Stimulated activated CD4-positive, alpha-beta T cell treated with anti-CD3 and anti-CD28 coated beads, TNF-alpha, amount 100 ng/mL, for 48 hours (primary cell): ENCODE results near the gene CRAT.

Source experiments
- DNase-seq, 3 donors: peaks; one replicate each; pipeline ENCODE4 v3.0.0-alpha.2; 2020; ENCODE audit warnings: low read depth in 3 of 3

The CRAT gene

GRCh38 chr9:129111528-129112151 is 1.0 kb upstream of the CRAT start:
- no peak for DNase-seq

DNA sequence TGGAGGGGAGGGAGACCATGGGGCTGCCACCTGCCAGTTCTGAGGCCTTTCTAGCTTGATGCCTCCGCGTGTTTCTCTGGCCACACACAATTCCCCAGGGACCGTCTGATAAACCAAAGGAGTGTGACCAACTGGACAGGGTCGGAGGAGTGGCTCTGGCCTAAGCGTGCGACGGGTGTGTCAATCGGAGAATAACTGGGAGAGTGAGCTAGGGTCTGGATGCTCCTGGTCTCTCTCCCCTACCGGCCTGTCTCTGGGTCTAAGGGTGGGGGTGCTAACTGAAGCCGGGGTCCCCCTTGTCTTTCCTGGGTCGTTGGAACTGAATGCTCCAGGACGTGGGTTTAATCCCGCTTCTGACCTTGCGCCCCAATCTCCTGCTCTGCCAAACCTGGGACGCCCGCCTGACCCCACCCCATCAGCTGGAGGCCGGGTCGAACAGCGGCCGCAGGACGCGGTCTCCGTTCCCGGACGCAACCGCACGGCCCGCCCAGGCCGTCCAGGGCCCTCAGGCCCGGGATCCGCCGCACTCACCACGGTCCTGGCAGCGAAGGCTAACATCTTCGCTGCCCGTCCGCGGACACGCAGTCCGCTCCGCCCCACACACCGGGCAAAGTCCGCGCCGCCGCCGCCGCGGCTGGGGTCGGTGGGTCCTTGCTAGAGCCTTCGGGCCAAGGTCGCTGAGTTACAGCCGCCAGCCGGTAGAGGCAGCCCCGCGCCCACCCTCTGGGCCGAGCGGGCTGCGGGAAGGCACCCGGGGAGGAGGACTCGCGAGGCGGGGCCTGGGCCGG is 447 bp downstream of the CRAT start:
- DNase-seq, result no peak

DNA sequence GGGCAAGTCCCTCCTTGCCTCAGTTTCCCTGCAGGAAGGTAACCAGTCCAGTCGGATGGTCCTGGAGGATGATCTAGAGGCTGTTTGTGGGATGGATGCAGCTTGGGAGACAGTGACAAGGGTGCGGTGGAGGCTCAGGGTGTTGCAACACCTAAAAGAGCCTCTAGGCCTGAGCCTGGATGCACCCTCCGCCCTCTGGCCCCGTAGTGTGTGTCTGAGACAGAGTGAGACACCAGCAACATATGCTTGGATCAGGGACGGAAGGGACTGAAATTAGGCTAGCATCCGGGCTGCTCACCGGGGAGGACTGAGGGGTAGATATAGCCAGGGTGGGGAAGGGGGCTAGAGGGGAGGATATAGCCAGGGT is 1.1 kb downstream of the CRAT start:
- DNase-seq, result no peak

DNA sequence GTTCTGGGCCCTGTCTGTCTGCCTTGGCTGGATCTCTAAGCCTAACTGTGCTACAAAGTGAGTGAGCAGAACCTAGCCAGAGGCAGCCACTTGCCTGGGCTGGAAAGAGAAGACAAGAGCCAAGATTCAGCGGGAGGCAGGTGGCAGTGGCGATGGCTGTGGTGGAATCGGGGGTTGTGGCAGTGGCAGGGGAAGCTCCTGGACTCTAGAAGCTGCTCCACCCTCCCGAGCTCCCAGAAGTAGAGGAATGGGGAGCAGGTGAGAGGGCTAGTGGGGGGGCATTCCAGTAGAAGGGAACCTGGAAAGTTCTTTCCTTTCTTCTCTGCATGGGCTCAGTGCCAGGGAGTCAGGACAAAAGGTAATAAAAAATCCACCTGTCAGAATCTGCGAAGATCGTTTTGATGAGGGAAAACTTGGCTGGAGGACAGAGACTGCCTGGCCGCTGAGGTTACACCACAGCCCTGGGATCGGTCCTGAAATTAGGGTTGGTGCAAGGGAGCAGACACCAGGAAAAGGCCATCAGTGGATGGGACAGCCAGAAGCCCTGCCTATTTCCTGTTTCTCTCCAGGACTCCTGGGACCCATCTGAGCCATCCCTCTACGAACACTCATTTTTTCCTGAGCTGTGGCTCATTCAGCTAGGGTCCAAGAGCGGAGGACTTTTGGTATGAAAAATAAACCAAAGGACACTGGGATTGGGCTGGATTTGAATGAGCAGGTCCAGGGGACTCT is 1.6 kb downstream of the CRAT start:
- no peak for DNase-seq

GRCh38 chr9:129108083-129108804 is 2.3 kb downstream of the CRAT start:
- DNase-seq, result no peak

DNA sequence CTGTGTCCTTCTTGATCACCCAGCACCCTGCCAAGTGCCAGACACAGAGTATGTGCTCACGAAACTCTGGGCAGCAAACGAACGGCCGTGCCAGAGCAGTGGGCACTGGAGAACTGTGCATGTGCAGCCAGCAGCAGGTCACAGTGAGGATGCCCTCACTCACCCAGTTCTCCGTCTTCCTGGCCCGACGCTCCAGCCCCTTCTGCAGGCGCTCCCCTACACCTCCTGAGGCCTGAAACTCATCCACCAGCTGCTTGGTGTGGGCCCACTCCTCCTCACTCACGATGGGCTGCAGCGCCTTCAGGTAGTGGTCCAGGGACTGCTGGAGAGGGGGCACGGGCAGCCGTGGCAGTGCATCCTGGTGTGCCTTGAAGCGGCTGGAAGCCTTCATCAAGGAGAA is 2.9 kb downstream of the CRAT start:
- no peak for DNase-seq

DNA sequence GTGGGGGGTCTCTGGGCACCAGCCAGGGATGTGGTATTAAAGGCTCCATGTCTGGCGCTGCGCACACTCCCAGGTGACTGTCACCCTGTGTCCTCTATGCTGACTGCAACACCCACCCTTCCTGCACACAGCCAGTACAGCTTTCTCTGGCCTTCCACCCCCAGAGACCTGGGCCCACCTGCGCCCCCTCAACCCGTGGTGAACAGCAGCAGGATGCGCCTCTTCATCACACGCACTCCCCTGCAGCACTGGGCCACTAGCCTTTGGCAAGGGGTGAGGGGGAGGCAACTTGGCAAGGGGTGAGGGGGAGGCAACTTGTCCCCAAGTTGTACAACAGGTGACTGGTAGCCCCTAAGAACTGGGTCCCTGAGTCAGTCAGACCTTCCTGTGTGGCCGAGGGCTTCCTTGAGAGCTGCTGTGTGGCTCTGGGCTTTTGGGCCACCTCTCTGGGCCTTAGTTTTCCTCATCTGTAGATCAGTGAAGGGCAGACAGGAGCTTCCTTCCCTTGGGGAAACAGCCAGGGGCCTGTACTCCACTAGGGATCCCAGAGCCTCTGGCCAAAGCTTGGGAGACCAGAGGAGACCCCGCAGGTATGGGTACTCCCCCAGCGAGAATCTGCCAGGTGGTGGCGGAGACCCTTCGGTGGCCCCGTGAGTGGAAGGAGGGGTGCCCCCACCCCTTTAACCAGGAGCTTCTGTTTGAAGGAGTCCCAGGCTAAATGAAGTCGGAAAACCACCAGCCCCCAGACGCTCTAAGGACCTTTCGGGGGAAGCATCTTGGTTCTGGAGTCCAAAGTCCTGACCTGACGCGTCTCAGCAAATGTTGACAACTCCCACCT is 4.5 kb downstream of the CRAT start:
- no peak for DNase-seq

DNA sequence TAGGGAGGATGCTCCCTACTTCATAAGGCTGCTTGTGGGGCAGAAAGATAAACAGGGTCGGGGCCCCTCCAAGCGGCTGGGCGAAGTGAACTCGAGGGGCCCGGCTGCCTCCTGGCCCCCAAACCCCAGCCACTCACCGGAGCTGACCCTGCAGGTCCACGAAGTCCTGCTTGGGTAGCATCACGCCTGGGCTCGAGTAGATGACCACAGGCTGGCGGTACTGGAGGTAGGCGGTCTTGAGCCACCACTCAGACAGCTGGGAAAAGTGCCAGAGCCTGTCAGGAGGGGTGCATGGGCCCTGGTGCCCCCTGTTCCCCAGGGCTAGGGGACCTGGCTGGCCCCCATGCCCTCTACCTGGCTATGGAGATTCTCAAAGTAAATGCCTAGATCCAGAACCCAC is 6.5 kb downstream of the CRAT start:
- DNase-seq, result no peak

- DNase-seq, result no peak
Measured at GRCh38 chr9:129103595-129103965, 7.0 kb downstream of the CRAT start.

DNA sequence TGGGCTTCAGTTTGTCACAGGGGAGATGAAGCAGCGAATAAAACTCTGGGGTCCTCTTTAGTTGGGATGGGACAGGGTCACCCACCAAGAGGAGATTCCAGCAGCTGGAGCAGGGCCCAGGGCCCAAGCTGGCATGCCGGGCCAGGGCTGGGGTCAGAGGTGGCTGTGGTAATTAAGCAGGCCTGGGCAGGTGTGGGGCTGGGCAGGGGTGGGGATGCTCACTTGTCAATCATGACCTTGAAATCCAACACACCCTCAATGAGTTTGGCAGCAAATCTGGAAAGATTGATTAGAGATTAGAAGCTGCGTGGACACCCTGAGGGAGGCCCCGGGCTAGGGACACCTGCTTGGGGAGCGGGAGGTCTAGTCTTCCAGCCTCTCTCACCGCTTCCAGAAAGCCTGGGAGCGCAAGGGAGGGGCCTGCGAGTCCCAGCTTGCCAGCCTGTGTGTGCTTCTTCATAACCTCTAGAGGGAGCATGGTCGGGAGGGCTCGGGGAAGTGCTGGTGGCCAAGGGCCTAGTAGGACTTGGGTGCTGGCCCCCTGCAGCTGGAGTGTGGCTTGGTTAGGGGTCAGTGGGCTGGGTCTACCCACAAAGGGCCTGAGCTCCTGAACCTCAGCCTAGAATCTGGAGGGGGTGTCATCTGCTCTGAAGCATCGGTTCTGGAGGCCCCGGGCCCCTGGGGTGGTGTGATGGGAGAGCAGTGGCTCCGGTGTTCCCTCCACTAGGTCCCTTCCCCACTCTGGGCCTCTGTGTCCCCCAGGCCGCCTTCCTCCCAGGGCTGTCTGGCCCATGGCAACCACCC is 7.6 kb downstream of the CRAT start:
- no peak for DNase-seq

DNA sequence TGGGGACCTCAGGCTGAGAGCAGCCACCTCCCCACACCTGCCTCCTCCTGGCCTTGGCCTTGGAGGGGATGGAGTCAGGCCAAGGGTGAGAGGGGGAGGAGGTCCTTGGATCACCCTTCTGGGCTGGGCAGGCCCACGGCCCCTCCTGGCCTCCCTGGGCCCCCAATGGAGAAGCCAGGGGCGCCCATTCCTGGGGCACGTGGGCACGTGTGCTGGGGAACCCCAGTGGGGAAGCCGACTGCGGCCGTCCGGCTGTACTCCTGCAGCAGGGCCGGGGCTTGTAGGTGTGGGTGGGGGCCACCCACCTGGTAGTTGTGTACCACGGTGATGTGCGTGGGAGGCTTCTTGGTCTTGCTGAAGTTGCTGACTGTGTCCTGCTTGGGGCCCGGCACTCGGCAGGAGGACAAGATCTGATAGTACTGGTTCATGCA is 8.5 kb downstream of the CRAT start:
- no peak for DNase-seq

- no peak for DNase-seq
Measured at GRCh38 chr9:129101279-129101678, 9.3 kb downstream of the CRAT start.

DNA sequence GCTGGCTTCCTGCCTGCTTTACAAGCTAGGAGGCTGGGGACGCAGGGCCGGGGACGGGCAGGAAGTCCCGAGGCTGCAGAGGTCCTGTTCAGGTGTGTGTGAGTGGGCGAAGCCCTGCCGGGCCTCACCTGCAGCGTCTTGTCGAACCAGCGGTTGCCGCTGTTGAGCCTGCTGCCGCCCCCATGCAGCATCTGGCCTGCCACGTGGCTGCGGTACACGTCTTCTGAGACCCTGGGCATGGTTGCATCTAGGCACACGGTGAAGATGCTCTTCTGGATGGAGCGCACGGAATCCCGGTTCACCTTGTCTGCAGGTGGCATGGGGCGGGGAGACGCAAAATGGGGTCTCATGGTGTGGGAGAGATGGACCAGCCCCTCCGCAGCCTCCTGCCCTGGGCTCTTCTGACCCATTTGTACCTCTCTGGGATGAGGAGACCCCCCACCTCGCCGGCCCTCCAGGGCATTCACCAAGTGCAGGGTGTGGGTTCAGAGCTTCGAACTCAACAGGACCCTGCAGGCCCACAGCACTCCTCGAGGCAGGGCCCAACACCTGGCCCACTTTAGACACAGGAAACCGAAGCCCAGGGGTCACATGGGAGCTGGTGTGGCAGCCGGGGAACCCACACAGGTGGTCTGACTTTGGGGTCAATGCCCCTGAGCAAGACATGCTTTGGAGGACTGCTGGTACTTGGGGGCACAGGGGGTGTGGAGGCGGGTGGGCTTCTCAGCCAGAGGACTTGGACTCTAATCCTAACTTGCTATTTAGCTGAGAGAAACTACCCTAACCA is 10.0 kb downstream of the CRAT start:
- DNase-seq, result no peak

DNA sequence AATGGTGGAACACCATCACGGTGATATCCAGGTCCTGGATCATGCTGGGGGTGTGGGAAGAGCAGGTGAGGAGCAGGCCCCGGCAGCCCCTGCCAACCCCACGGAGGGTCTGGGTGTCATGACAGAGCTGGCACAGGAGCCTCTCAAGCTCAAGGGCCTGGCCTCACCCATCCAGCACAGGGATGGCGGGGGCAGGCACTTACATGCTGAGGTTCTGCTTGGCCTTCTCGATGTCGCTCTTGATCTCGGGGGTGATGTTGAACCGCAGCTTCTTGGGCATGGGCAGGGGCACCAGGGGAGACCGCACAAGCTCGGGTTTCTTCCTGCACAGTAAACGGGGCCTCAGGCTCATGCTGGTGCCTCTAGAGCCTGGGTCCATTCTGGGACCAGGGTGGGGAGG is 12.3 kb downstream of the CRAT start:
- no peak for DNase-seq

DNA sequence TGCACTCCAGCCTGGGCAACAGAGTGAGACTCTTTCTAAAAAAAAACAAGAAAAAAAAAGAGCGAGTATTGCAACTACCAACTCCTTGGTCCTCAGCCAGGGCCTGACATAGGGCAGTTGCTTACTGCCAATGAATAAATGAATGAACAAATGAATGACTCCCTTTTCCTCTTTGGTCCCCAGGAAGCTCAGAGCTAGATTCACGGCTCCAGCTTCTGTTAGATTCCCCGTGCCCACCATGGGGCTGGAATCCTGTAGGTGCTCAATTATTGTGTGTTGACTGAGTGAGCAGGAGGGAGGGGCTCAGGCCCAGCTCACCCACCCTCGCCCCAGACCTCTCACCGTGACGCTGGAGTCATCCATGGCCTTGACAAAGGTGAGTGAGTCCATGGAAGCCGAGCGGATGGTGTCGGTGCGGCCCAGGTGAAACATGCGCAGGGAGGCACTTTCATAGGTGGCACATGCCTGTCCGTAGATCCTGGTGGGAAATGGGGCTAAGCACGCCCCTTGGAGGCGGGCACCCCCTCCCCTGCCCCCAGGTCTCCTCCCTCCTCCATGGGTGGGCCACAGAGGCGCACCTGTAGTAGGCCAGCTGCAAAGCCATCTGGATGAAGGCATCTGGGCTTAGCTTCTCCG is 12.8 kb downstream of the CRAT start:
- no peak for DNase-seq

- DNase-seq, result no peak
Measured at GRCh38 chr9:129095908-129096307, 14.7 kb downstream of the CRAT start.

- DNase-seq, result no peak
Measured at GRCh38 chr9:129095170-129095667, 15.4 kb downstream of the CRAT start.

DNA sequence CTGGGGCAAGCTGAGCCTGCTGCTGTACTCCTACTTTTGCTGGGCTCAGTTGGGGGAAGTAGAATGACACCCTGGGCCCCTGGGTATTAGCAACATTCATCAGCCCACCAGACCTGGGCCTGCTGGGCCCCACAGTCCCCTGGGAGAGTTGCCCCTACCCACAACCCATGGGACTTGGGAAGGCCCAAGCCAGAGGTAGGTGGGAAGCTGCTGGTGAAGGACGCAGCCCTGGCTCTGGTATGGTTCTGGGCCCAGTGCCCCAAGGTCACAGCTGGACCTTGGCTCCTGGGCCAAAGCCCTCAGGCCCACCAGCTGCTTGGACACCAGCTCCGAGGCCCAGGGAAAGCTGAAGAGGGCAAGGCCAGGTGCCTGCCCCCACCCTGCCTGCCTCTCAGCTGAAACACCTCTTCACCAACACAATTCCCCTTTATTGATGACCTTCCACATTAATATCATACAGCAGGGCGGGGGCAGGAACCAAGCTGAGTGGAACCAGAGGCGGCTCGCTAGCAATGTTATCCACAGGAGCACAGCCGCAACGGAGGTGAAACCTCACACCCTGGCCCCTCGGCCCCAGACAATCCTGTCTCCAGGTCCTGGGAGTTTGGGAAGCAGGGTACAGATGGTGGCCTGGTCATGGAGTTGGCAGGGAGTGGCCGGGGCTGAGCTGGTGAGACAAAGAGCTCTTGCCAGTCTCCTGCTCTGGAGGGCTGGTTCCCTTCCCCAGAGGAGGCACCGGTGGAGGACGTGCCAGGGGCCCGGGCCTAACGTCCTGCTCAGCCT is 16.0 kb downstream of the CRAT start:
- no peak for DNase-seq
